Nephron (organoid): ENCODE results near the gene GSS.

Experiments
- H3K27ac Mint-ChIP-seq, 3 experiments: 2 replicates each; pipeline ENCODE4 v1.8.0; 2020; ENCODE audit warnings: mixed read lengths in 3 of 3, mild to moderate bottlenecking in 2 of 3, moderate library complexity in 1 of 3
- H3K27me3 Mint-ChIP-seq: 2 replicates; pipeline ENCODE4 v1.8.0; 2021; ENCODE audit warnings: low read depth, mild to moderate bottlenecking, moderate library complexity, mixed read lengths
- H3K36me3 Mint-ChIP-seq: 2 replicates; pipeline ENCODE4 v1.8.0; 2020; ENCODE audit warnings: low read depth, mixed read lengths
- H3K4me1 Mint-ChIP-seq: 2 replicates; pipeline ENCODE4 v1.8.0; 2020; ENCODE audit warnings: mixed read lengths
- H3K4me3 Mint-ChIP-seq, 3 experiments: 2 replicates each; pipeline ENCODE4 v1.8.0; 2020; ENCODE audit warnings: mild to moderate bottlenecking in 3 of 3, mixed read lengths in 3 of 3, moderate library complexity in 2 of 3
- H3K9me3 Mint-ChIP-seq: 2 replicates; pipeline ENCODE4 v1.8.0; 2020; ENCODE audit warnings: mixed read lengths
- TF ChIP-seq, protein P1 (sequence below), 3 experiments: fragments of 200-600 bp; sonication (generic); IDR thresholded peaks; one replicate each; pipeline ENCODE4 v1.5.0; 2021; ENCODE audit warnings: antibody characterized with exemption in 3 of 3; ENCODE audit not compliant: unreplicated experiment in 3 of 3

The GSS gene

DNA sequence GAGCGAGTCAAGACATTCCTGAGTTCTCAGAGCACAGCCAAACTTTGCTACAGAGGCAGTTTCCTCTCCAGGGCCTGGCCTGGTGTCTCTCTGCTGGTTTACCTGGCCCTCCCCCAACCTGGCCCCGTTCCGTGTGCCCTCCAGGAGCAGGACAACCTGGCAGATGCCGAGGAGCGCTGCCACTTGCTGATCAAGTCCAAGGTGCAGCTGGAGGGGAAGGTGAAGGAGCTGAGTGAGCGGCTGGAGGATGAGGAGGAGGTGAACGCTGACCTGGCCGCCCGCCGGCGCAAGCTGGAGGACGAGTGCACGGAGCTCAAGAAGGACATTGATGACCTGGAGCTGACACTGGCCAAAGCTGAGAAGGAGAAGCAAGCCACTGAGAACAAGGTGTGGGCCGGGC is 39.6 kb upstream of the GSS start:
- Mint-ChIP-seq H3K4me3 (no peak overlapping the region), H3K36me3 (peaks cover 38% of the 10 kb centered on the region), H3K4me1 (no peaks in the 10 kb centered on the region), H3K9me3 (no peaks in the 10 kb centered on the region), H3K27ac (no peak overlapping the region), H3K27me3 (peaks cover 3% of the 10 kb centered on the region)
- TF ChIP-seq, protein P1, sequence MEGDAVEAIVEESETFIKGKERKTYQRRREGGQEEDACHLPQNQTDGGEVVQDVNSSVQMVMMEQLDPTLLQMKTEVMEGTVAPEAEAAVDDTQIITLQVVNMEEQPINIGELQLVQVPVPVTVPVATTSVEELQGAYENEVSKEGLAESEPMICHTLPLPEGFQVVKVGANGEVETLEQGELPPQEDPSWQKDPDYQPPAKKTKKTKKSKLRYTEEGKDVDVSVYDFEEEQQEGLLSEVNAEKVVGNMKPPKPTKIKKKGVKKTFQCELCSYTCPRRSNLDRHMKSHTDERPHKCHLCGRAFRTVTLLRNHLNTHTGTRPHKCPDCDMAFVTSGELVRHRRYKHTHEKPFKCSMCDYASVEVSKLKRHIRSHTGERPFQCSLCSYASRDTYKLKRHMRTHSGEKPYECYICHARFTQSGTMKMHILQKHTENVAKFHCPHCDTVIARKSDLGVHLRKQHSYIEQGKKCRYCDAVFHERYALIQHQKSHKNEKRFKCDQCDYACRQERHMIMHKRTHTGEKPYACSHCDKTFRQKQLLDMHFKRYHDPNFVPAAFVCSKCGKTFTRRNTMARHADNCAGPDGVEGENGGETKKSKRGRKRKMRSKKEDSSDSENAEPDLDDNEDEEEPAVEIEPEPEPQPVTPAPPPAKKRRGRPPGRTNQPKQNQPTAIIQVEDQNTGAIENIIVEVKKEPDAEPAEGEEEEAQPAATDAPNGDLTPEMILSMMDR (IDR thresholded peaks at IDR 0.05; ENCODE audit: unreplicated experiment in 3 of 3) = no peak

GRCh38 chr20:34994509-34995131 is 39.0 kb upstream of the GSS start:
- Mint-ChIP-seq H3K36me3 (peaks cover 38% of the 10 kb centered on the region), H3K4me1 (no peaks in the 10 kb centered on the region), H3K27me3 (peaks cover 3% of the 10 kb centered on the region), H3K9me3 (no peaks in the 10 kb centered on the region), H3K4me3 (no peak overlapping the region), H3K27ac (no peak overlapping the region)
- TF ChIP-seq, protein P1 (IDR thresholded peaks at IDR 0.05; ENCODE audit: unreplicated experiment in 3 of 3) = no peak

DNA sequence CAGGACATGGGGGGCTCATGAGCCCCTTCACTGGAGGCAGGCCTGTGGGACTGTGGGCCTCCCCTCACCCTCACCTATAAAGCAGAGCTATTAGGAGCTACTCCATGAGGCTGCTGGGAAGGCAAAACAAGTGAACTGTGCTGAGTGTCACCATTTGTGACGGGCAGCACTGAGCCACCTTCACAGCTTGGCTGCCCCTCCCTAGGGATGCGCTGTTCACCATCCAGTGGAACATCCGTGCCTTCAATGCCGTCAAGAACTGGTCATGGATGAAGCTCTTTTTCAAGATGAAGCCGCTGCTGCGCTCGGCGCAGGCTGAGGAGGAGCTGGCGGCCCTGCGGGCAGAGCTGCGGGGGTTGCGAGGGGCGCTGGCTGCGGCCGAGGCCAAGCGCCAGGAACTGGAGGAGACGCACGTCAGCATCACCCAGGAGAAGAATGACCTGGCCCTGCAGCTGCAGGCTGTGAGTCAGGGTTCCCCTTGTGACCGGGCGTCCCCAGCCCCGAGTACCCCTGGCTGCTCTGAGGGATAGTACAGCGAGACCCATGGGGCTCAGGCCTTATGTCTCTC is 38.4 kb upstream of the GSS start:
- H3K4me3 Mint-ChIP-seq = no peak overlapping the region
- H3K27me3 Mint-ChIP-seq = peaks cover 3% of the 10 kb centered on the region
- H3K9me3 Mint-ChIP-seq = no peaks in the 10 kb centered on the region
- H3K27ac Mint-ChIP-seq = no peak overlapping the region
- H3K36me3 Mint-ChIP-seq = peaks cover 33% of the 10 kb centered on the region
- H3K4me1 Mint-ChIP-seq = no peaks in the 10 kb centered on the region
- TF ChIP-seq, protein P1 (IDR thresholded peaks at IDR 0.05; ENCODE audit: unreplicated experiment in 3 of 3) = no peak

DNA sequence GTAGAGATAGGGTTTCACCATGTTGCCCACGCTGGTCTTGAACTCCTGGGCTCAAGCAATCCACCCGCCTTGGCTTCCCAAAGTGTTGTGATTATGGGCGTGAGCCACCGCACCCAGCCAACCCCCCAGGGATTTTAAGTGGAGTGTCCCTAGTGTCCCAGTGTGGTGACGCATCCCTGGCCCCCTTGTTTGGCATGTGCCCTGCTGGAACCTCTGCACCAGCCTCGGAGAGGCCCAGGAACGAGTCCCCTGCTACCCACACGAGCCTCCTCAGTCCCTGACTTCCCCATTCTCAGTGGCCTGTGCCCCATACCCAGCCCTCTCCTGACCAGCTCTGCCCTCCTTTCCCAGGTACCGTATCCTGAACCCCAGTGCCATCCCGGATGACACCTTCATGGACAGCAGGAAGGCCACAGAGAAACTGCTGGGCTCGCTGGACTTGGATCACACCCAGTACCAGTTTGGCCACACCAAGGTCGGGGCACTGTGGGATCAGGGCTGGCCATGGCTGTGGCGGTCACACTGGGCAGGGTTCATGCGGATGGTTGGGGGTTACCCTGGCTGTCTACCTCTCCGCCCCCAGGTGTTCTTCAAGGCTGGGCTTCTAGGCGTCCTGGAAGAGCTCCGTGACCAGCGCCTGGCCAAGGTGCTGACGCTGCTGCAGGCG is 37.3 kb upstream of the GSS start:
- Mint-ChIP-seq H3K4me3 (no peak overlapping the region), H3K27me3 (peaks cover 3% of the 10 kb centered on the region), H3K36me3 (peaks cover 27% of the 10 kb centered on the region), H3K4me1 (peaks cover 7% of the 10 kb centered on the region), H3K27ac (no peak overlapping the region), H3K9me3 (no peaks in the 10 kb centered on the region)
- TF ChIP-seq, protein P1 (IDR thresholded peaks at IDR 0.05; ENCODE audit: unreplicated experiment in 3 of 3) = no peak

- Mint-ChIP-seq H3K36me3 (peaks cover 16% of the 10 kb centered on the region), H3K4me3 (no peak overlapping the region), H3K27me3 (no peaks in the 10 kb centered on the region), H3K4me1 (peaks cover 16% of the 10 kb centered on the region), H3K9me3 (no peaks in the 10 kb centered on the region), H3K27ac (no peak overlapping the region)
- TF ChIP-seq, protein P1 (IDR thresholded peaks at IDR 0.05; ENCODE audit: unreplicated experiment in 3 of 3) = no peak
Observed at GRCh38 chr20:34990661-34991214, 35.1 kb upstream of the GSS start.
